NCI-H2171 treated with DMSO at 0.1 percent for 48 hours (cell line): Measurements from ENCODE around the gene ABCC9.
A peak's percentile ranks its signal among the peaks of the same experiment; 100 is the strongest.

Experiments
- DNase-seq: peaks from one replicate; lab custom pipeline; 2025; lab: John Stamatoyannopoulos, UW

Gene ABCC9

DNA sequence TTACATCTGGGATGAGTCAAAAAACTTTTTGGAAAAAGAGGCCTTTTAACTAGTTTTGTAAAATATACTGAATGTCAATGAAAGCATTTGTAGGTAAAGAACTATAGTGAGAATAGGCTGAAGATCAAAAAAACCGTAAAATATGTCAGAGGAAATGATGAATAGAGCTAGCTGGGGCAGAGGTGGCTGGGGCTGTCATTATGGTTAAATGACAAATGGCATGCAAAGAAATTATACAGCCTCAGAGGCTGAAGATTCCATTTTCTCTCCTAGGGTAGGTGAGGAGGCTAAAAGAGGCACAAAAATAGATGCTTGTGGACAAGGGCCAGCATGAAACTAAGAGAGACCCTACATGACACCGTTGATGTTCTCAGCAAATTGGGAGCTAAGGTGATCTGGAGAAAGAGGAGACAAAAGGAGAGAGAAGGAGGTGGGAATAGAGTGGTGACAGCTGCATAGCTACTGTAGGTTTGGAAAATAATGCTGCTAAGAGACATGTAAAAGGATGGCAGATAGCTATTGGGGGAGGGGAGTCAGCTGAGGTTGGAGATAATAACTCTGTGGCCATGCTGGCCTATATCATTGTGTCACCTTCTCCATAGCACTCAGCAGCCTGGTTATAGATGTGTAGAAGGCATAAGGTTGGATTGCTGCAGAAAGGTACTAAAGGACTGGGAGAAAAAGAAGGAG is 63.8 kb downstream of the ABCC9 start:
- no peak for DNase-seq

DNA sequence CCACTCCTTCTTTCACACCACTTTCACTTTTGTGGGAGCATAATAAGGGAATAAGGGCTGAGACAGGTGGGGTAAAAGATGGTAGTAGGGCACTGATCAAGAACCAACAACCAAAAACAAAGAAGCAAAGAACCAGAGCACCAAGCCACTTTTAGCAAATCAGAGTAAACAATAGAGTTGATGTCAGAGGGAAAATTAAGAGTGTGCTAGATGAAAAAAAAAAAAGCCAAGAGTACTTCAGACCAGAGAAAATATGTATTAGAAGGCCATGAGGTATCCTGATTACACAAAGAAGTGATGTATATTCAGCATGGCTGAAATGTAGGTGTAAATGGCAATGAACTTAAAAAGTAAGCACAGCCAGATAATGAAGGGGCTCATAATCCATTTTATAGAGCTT is 75.4 kb downstream of the ABCC9 start:
- no peak for DNase-seq

- no peak for DNase-seq
These were observed 80.7 kb downstream of the ABCC9 start for GRCh38 chr12:21860534-21860933.

- DNase-seq: no peak
These were observed 81.1 kb downstream of the ABCC9 start for GRCh38 chr12:21860128-21860527.

- DNase-seq: no peak
These were observed 89.0 kb downstream of the ABCC9 start for GRCh38 chr12:21852251-21852650.

DNA sequence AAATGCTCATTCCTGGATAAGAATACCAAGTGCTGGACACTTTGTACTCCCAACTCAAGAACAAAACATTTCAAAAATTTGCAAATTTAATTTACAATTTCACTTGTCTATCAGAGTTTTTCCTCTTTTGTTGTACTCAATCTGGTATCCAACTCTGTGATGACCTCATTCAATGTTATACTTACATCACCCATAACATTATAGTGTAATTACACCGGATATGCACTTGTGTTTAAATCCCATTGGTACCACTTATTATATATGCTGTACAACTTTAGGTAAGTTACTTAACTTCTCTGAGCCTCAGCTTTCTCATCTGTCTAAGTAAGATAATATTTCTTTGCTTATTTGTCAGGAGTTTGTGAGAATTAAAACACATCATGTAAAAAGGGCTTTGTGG is 90.1 kb downstream of the ABCC9 start:
- DNase-seq: no peak

- no peak for DNase-seq
These were observed 90.8 kb downstream of the ABCC9 start for GRCh38 chr12:21850419-21850818.

GRCh38 chr12:21849878-21850277 is 91.3 kb downstream of the ABCC9 start:
- DNase-seq: no peak

- DNase-seq: no peak
These were observed 93.0 kb downstream of the ABCC9 start for GRCh38 chr12:21848192-21848591.

DNA sequence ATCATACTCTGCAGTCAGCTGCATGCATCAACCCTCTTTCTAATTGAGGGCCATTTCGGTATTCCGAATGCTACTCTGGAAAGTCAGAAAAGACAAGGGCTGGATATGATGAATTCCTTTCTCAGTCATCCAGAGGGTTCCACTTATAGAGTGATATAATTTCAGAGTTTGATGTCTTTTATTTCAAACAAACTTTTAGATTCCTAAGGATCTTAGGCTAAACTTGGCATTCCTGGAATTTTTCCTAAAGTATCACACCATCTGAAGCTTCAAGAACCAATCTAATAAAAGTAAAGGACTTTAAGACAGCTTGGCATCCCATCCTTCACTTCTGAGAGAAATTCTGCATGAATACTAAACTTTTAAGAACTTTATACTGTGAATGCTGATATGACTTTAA is 97.4 kb downstream of the ABCC9 start:
- DNase-seq: no peak

DNA sequence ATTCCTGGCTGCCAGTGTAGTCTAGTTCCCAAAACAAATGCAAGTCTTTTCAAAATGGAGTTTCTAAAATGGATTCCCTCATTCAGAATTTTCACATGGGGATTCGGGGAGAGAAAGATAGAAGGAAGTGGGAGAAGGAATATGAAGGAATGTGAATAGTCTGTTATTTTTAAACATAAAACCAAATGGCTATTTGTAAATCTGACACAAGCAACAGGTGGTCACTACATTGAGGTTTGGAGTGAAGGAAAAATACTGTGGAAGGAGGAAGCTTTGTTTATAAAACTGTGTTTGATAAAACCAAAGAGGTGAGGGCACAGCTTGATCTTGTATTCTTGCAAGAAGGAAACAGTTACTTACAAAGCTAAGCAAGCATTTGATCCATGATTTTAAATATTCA is 101.5 kb downstream of the ABCC9 start:
- no peak for DNase-seq

GRCh38 chr12:21837847-21838246 is 103.4 kb downstream of the ABCC9 start:
- DNase-seq: no peak

- DNase-seq: no peak
These were observed 109.4 kb downstream of the ABCC9 start for GRCh38 chr12:21831791-21832344.

- peak; percentile 42 for DNase-seq
These were observed 112.4 kb downstream of the ABCC9 start for GRCh38 chr12:21828779-21829178.

GRCh38 chr12:21828136-21828775 is 113.0 kb downstream of the ABCC9 start:
- no peak for DNase-seq

GRCh38 chr12:21827083-21827482 is 114.1 kb downstream of the ABCC9 start:
- DNase-seq: no peak

DNA sequence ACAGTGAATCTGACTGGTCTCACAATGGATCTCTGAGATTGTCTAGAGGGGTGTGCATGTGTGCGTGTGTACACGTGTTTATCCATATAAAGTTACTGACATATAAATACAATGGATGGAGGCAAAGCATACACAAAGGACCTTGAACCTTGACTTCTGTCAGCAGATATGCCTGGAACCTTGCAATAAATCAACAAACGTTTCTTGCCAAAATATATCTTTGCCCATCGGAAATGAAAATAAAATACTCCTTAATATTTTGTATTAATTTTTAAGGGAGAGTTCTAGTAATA is 114.7 kb downstream of the ABCC9 start:
- DNase-seq: no peak

GRCh38 chr12:21825886-21826617 is 115.2 kb downstream of the ABCC9 start:
- DNase-seq: no peak

DNA sequence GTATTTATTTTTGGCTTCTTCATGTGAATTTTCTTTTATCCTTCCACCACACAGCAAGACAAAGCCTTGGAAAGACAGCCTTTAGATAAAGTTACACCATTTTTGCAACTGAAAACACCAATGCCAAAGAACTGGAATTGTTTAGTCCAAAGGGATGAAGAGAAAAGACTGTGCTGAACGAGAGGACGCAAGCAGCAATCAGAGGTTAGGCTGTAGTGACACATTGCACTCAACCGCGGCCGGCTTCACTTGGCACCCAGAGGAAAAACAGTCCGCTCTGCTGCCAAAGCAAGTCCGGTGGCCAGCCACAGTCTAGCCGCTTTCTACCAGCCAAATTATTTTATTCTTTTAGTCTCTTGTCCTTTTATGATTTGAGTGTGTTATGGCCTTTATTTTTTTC is 117.6 kb downstream of the ABCC9 start:
- DNase-seq: no peak

GRCh38 chr12:21819678-21820077 is 121.5 kb downstream of the ABCC9 start:
- DNase-seq: no peak

DNA sequence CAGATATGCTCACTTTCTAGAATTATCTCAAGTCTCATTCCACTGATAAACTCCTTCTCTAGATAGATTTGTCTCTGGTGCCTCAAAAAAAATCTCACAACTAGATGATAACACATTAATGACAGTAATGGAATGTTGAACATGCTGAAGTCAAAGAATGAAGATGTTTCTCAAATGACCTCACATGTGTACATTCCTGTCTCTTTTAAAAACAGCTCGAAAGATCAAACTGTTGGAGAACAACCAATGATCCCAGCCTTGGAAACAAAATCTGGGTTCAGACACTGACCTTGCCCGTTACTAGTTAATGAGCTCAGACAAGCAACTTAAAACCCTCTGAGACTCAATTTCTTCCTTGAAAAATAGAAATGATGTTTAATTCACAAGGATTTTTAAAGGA is 122.0 kb downstream of the ABCC9 start:
- no peak for DNase-seq

- no peak for DNase-seq
These were observed 122.6 kb downstream of the ABCC9 start for GRCh38 chr12:21818627-21819026.
